ENCODE measurements around the gene IVL.

DNA sequence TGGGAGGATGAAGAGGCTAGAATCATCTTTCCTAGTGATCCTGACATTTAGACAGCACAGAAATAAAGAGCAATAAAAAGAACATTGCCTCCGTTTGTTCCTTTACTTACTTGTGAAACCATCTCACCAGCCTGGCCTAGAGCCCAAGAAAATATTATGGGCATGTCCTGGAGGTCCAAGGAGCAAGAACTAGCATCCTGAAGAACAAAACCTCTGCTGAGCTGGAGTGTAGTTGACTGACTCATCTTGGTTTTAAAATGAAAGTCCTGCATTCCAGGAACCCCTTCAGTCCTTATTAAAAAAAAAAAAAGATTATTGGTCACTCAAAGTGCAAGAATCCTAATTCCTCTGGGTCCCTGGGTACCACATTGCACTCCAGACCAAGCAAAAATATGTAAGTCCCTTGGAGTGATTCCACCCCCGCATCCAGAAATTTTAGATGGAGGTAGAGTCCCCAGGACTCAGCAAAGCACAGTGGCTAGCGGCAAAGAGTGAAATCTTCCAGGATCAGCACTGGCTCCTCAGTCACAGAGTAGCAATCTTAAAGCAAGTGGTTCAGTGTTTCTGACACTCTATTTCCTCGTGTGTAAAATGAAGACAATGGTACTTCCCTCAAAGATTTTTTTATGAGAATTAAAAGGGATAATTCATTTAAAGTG lies 23.3 kb upstream of the IVL start:
- TF ChIP-seq, protein P1, sequence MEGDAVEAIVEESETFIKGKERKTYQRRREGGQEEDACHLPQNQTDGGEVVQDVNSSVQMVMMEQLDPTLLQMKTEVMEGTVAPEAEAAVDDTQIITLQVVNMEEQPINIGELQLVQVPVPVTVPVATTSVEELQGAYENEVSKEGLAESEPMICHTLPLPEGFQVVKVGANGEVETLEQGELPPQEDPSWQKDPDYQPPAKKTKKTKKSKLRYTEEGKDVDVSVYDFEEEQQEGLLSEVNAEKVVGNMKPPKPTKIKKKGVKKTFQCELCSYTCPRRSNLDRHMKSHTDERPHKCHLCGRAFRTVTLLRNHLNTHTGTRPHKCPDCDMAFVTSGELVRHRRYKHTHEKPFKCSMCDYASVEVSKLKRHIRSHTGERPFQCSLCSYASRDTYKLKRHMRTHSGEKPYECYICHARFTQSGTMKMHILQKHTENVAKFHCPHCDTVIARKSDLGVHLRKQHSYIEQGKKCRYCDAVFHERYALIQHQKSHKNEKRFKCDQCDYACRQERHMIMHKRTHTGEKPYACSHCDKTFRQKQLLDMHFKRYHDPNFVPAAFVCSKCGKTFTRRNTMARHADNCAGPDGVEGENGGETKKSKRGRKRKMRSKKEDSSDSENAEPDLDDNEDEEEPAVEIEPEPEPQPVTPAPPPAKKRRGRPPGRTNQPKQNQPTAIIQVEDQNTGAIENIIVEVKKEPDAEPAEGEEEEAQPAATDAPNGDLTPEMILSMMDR (IDR thresholded peaks at IDR 0.05; ENCODE audit: low read depth, low read length), result no peak
- no peak for TF ChIP-seq EZH2phosphoT487 (IDR thresholded peaks at IDR 0.05; ENCODE audit: low read depth)

All from OCI-LY3 (cell line).